HepG2 (cell line): ENCODE data around the gene TSPAN31. TPM values are rescaled to one million over a fixed set of nuclear protein-coding genes. Genes with fewer than 3 reads are reported as not detected.

Experiments used
- BCL6 ChIP-seq: IDR thresholded peaks from 2 replicates; pipeline ENCODE4 v1.6.1; 2016; ENCODE audit warnings: missing genetic modification reagents, missing compliant biosample characterization
- BRF2 ChIP-seq: sonication (generic); formaldehyde crosslinking; IDR thresholded peaks from 2 replicates; pipeline ENCODE4 v1.8.1; 2022; ENCODE audit warnings: mild to moderate bottlenecking, missing genetic modification reagents
- CREB1 ChIP-seq, 2 experiments: fragments of 450-650 bp in 1 of 2; IDR thresholded peaks; 2 replicates each; pipeline ENCODE4 v1.6.1; 2016 to 2017; ENCODE audit warnings: control low read depth in 1 of 2, mild to moderate bottlenecking in 1 of 2, missing compliant biosample characterization in 1 of 2, missing genetic modification characterization in 1 of 2
- GMEB2 ChIP-seq: IDR thresholded peaks from 2 replicates; pipeline ENCODE4 v1.6.1; 2016; ENCODE audit warnings: missing biosample characterization, missing genetic modification reagents, low read depth
- HMGA1 ChIP-seq: sonication (generic); formaldehyde crosslinking; conservative IDR thresholded peaks from 2 replicates; pipeline ENCODE4 v1.4.0; 2020; ENCODE audit warnings: missing genetic modification reagents
- HNF4A ChIP-seq: sonication (generic); formaldehyde crosslinking; IDR thresholded peaks from 2 replicates; pipeline ENCODE4 v1.4.0; 2020; ENCODE audit warnings: missing genetic modification reagents
- IRF2 ChIP-seq: IDR thresholded peaks from 2 replicates; pipeline ENCODE4 v1.6.1; 2018; ENCODE audit warnings: missing genetic modification reagents, missing compliant biosample characterization
- KAT8 ChIP-seq: IDR thresholded peaks from 2 replicates; pipeline ENCODE4 v1.6.1; 2016; ENCODE audit warnings: missing genetic modification reagents, missing compliant biosample characterization
- MED13 ChIP-seq: sonication (generic); formaldehyde crosslinking; IDR thresholded peaks from 2 replicates; pipeline ENCODE4 v1.5.0; 2020; ENCODE audit warnings: missing genetic modification reagents
- MEF2D ChIP-seq: sonication (generic); formaldehyde crosslinking; IDR thresholded peaks from 2 replicates; pipeline ENCODE4 v1.5.1; 2020; ENCODE audit warnings: mild to moderate bottlenecking, missing genetic modification reagents
- PBX2 ChIP-seq: IDR thresholded peaks from 2 replicates; pipeline ENCODE4 v1.6.1; 2016; ENCODE audit warnings: control low read depth
- PTBP1 ChIP-seq: fragments of 200-400 bp; formaldehyde crosslinking; IDR thresholded peaks from 2 replicates; pipeline ENCODE4 v1.6.1; 2018; ENCODE audit warnings: low read length, low read depth; ENCODE audit not compliant: poor library complexity, severe bottlenecking
- RFX5 ChIP-seq: IDR thresholded peaks from 2 replicates; pipeline ENCODE4 v1.6.1; 2011; ENCODE audit warnings: low read depth, low read length, improper control_type of control experiment
- RNF2 ChIP-seq: fragments of 450-650 bp; conservative IDR thresholded peaks from 2 replicates; pipeline ENCODE4 v1.6.1; 2016; ENCODE audit warnings: low read depth
- SCMH1 ChIP-seq: sonication (generic); formaldehyde crosslinking; IDR thresholded peaks from 2 replicates; pipeline ENCODE4 v1.9.0; 2021; ENCODE audit warnings: missing genetic modification reagents, mild to moderate bottlenecking, borderline replicate concordance
- SKI ChIP-seq: fragments of 450-650 bp; IDR thresholded peaks from one replicate; pipeline ENCODE4 v1.6.1; 2018; ENCODE audit warnings: mild to moderate bottlenecking; ENCODE audit not compliant: partially characterized antibody
- SMARCE1 ChIP-seq: fragments of 450-650 bp; IDR thresholded peaks from 2 replicates; pipeline ENCODE4 v1.6.1; 2017; ENCODE audit warnings: borderline replicate concordance
- SOX13 ChIP-seq, 3 experiments: fragments of 450-650 bp in 1 of 3; sonication (generic) in 1 of 3; formaldehyde crosslinking in 1 of 3; IDR thresholded peaks in 2 of 3; conservative IDR thresholded peaks in 1 of 3; 2 replicates each; pipeline versions ENCODE4 v1.5.0 to v1.6.1; 2016 to 2020; ENCODE audit warnings: antibody characterized with exemption in 1 of 3, mild to moderate bottlenecking in 1 of 3, missing compliant biosample characterization in 1 of 3, missing genetic modification reagents in 1 of 3, moderate library complexity in 1 of 3
- SSRP1 ChIP-seq: IDR thresholded peaks from 2 replicates; pipeline ENCODE4 v1.6.1; 2016; ENCODE audit warnings: control low read depth
- TAF1 ChIP-seq: sonication (generic); formaldehyde crosslinking; IDR thresholded peaks from 2 replicates; pipeline ENCODE4 v1.4.0; 2020; ENCODE audit warnings: missing genetic modification reagents
- ZC3H13 ChIP-seq: sonication (generic); formaldehyde crosslinking; IDR thresholded peaks from 2 replicates; pipeline ENCODE4 v1.8.1; 2023; ENCODE audit warnings: mild to moderate bottlenecking, missing genetic modification reagents, moderate library complexity
- ZNF256 ChIP-seq: sonication (generic); formaldehyde crosslinking; conservative IDR thresholded peaks from 2 replicates; pipeline ENCODE4 v1.4.0; 2020; ENCODE audit warnings: missing genetic modification reagents
- ZNF337 ChIP-seq: sonication (generic); formaldehyde crosslinking; IDR thresholded peaks from 2 replicates; pipeline ENCODE4 v1.5.1; 2020; ENCODE audit warnings: missing genetic modification reagents, low read depth, mild to moderate bottlenecking, borderline replicate concordance
- ZNF841 ChIP-seq: sonication (generic); formaldehyde crosslinking; IDR thresholded peaks from 2 replicates; pipeline ENCODE4 v1.8.1; 2023; ENCODE audit warnings: missing genetic modification reagents, borderline replicate concordance
- ZNF879 ChIP-seq: sonication (generic); formaldehyde crosslinking; IDR thresholded peaks from 2 replicates; pipeline ENCODE4 v1.8.1; 2023; ENCODE audit warnings: missing genetic modification reagents
- polyA plus RNA-seq, 8 experiments: library from polyadenylated mRNA; depleted of rRNA in 3 of 8; stranded (reverse) in 7 of 8; unstranded in 1 of 8; fragments of >200 nt; fragmentation: Illumina TruSeq in 4 of 8; extraction: Trizol in 4 of 8; gene quantifications; 2 replicates each; pipeline versions ENCODE4 v1.2.1 to v1.2.3, GENCODE V29; 2011 to 2016; ENCODE audit warnings: low read depth in 4 of 8, missing spikeins in 1 of 8, mixed read lengths in 1 of 8; ENCODE audit not compliant: insufficient read depth in 1 of 8
- total RNA-seq, 5 experiments: library from RNA; depleted of rRNA; stranded (reverse); fragments of >200 nt; fragmentation: Illumina TruSeq; extraction: Trizol; gene quantifications; 2 replicates each; pipeline ENCODE4 v1.2.3, GENCODE V29; 2016; ENCODE audit warnings: low read depth in 1 of 5
- TF ChIP-seq, protein P1 (sequence below): sonication (generic); formaldehyde crosslinking; IDR thresholded peaks from 2 replicates; pipeline ENCODE4 v1.4.0; 2020; ENCODE audit warnings: missing genetic modification reagents

The TSPAN31 gene
- total and polyA plus RNA-seq, 2 of the 13 experiments (the other 11 are each of a cell fraction or from before 2014, with no cell fraction given) = 10.4 to 24.6 TPM

DNA sequence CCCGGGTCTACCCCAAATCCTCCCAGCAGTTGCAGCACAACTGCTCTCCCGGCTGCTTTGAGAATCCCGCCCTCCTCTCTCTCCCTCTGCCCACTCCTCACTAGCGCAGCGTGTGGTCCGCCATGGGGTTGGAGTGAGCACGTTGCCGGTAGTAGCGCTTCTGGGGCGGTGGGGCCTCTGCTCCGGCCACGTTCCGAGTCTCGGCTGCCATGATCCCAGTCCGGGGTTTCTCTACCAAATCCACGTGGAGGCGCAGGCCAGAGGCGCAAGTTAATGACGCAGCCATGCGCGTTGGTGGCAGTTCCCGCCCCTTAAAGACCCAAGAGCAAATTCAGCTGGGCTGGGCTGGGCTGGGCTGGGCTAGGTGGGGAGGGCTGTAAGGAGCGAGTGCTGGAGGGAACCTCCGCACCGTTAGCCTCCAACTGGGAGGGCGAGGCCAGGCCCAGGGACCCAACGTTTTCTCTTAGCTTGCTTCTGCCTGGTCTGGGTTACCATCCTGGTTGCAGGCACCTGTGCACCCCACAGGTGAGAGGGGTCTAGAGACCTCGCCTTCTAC, 27.1 kb downstream of the TSPAN31 start, which contains the start of gene METTL1 (continued):
- no peak for TF ChIP-seq ZNF879 (CRISPR knock-in tag)
- TF ChIP-seq SCMH1 = no peak
- peak; percentile 83 for TF ChIP-seq ZNF256 (CRISPR knock-in tag)
- TF ChIP-seq IRF2 = peak; percentile 82; the same call in 1 of the 2 replicates
- TF ChIP-seq PTBP1 = peak; percentile 96
- TF ChIP-seq SOX13 (IDR thresholded peaks at IDR 0.05) = no peak
- no peak; a peak in 1 of 4 replicates for TF ChIP-seq SOX13 (CRISPR knock-in tag; conservative IDR thresholded peaks at IDR 0.05 in 1 of 2, IDR thresholded peaks at IDR 0.05 in 1 of 2)
- TF ChIP-seq TAF1 (CRISPR knock-in tag) = peak; percentile 94
- TF ChIP-seq HMGA1 (CRISPR knock-in tag) = no peak
- TF ChIP-seq, protein P1, sequence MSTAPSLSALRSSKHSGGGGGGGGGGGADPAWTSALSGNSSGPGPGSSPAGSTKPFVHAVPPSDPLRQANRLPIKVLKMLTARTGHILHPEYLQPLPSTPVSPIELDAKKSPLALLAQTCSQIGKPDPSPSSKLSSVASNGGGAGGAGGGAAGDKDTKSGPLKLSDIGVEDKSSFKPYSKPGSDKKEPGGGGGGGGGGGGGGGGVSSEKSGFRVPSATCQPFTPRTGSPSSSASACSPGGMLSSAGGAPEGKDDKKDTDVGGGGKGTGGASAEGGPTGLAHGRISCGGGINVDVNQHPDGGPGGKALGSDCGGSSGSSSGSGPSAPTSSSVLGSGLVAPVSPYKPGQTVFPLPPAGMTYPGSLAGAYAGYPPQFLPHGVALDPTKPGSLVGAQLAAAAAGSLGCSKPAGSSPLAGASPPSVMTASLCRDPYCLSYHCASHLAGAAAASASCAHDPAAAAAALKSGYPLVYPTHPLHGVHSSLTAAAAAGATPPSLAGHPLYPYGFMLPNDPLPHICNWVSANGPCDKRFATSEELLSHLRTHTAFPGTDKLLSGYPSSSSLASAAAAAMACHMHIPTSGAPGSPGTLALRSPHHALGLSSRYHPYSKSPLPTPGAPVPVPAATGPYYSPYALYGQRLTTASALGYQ = no peak; the same call in 1 of the 2 replicates
- no peak; the same call in none of the 2 replicates for TF ChIP-seq BRF2
- TF ChIP-seq ZNF337 (CRISPR knock-in tag) = peak; percentile 58; the same call in 1 of the 2 replicates
- no peak; the same call in 1 of the 2 replicates for TF ChIP-seq RFX5
- TF ChIP-seq KAT8 (CRISPR knock-in tag) = peak; percentile 94
- peak; percentile 58 for TF ChIP-seq MEF2D (CRISPR knock-in tag)
- peak; percentile 8; the same call in 1 of the 2 replicates for TF ChIP-seq BCL6 (CRISPR knock-in tag)
- TF ChIP-seq ZNF841 (CRISPR knock-in tag) = no peak
- TF ChIP-seq ZC3H13 = peak; percentile 60; the same call in 1 of the 2 replicates
- no peak for TF ChIP-seq MED13 (CRISPR knock-in tag)
- TF ChIP-seq GMEB2 (CRISPR knock-in tag) = 0 out of 2 replicates have a peak, but pooled peaks have one; percentile 14
- TF ChIP-seq SMARCE1 = no peak
- TF ChIP-seq RNF2 = 0 out of 2 replicates have a peak, but pooled peaks have one; percentile 62
- TF ChIP-seq HNF4A (CRISPR knock-in tag) = 0 out of 2 replicates have a peak, but pooled peaks have one; percentile 5
- TF ChIP-seq PBX2 = no peak
- TF ChIP-seq SKI = peak; percentile 55
- no peak for TF ChIP-seq SSRP1 (CRISPR knock-in tag)
- peak; percentile 95 for TF ChIP-seq CREB1 (IDR thresholded peaks at IDR 0.05)
- peak; percentile 99 for TF ChIP-seq CREB1 (CRISPR knock-in tag; IDR thresholded peaks at IDR 0.05)
